T-cell (primary cell): ENCODE results near the gene FAM149B1. TPM values are rescaled to one million over a fixed set of nuclear protein-coding genes. Genes with fewer than 3 reads are reported as not detected.

ENCODE experiments used
- ATAC-seq, 4 experiments: fragments of 200-7000 bp in 3 of 4; fragments of 150-1000 bp in 1 of 4; cut with Tn5 transposase; replicated peaks in 1 of 4; 1 replicate in 3 of 4; 2 replicates in 1 of 4; pipeline ENCODE4 v1.10.0; 2021; ENCODE audit warnings: moderate library complexity in 3 of 4, mild to moderate bottlenecking in 2 of 4, moderate number of reproducible peaks in 1 of 4
- CTCF ChIA-PET, 2 donors: fragments of 300-600 bp; sonication (Branson Sonifier 250); formaldehyde crosslinking; loops; one replicate each; lab custom pipeline; 2022; ENCODE audit warnings: antibody characterized with exemption in 2 of 2; lab: Charles Lee
- POLR2A ChIA-PET, 2 donors: fragments of 300-600 bp; sonication (Branson Sonifier 250); formaldehyde crosslinking; loops; one replicate each; lab custom pipeline; 2022; ENCODE audit warnings: antibody characterized with exemption in 2 of 2; lab: Charles Lee
- DNase-seq, 35 experiments: peaks; one replicate each; pipeline versions ENCODE4 v3.0.0 to v3.0.0-alpha.2; 2013 to 2023
- H3K27ac ChIP-seq: one replicate; pipeline ENCODE4 v1.5.1; 2013; ENCODE audit warnings: low read length
- H3K27me3 ChIP-seq, 2 experiments: replicated peaks in 1 of 2; 1 replicate in 1 of 2; 2 replicates in 1 of 2; pipeline versions ENCODE4 v1.6.1 to v1.7.0; 2013; ENCODE audit warnings: low read length in 1 of 2, mixed read lengths in 1 of 2; ENCODE audit not compliant: control insufficient read depth in 2 of 2, insufficient read depth in 2 of 2; ENCODE audit errors: extremely low read depth in 1 of 2
- H3K36me3 ChIP-seq, 2 donors: 1 replicate in 1 of 2; 2 replicates in 1 of 2; pipeline versions ENCODE4 v1.6.1 to v1.7.0; 2013; ENCODE audit warnings: low read length in 1 of 2; ENCODE audit not compliant: control insufficient read depth in 2 of 2, insufficient read depth in 1 of 2; ENCODE audit errors: extremely low read depth in 1 of 2
- H3K4me1 ChIP-seq, 2 experiments: 1 replicate in 1 of 2; 2 replicates in 1 of 2; pipeline versions ENCODE4 v1.6.1 to v1.7.0; 2013; ENCODE audit warnings: low read length in 2 of 2, mixed read lengths in 1 of 2; ENCODE audit not compliant: insufficient read depth in 2 of 2, control insufficient read depth in 1 of 2; ENCODE audit errors: extremely low read depth in 1 of 2
- H3K4me3 ChIP-seq, 2 donors: 1 replicate in 1 of 2; 2 replicates in 1 of 2; pipeline versions ENCODE4 v1.5.1 to v1.7.0; 2013; ENCODE audit warnings: mild to moderate bottlenecking in 2 of 2, low read length in 1 of 2, moderate library complexity in 1 of 2; ENCODE audit not compliant: control insufficient read depth in 1 of 2; ENCODE audit errors: extremely low read depth in 1 of 2
- H3K9me3 ChIP-seq: 2 replicates; pipeline ENCODE4 v1.7.0; 2013
- H3K27ac Mint-ChIP-seq, 2 donors: one replicate each; pipeline ENCODE4 v1.8.0; 2020 to 2021; ENCODE audit warnings: mild to moderate bottlenecking in 2 of 2, mixed read lengths in 2 of 2
- H3K27me3 Mint-ChIP-seq, 2 donors: one replicate each; pipeline ENCODE4 v1.8.0; 2021 to 2022; ENCODE audit warnings: mixed read lengths in 2 of 2
- H3K36me3 Mint-ChIP-seq: one replicate; pipeline ENCODE4 v1.8.0; 2021; ENCODE audit warnings: mixed read lengths
- H3K4me1 Mint-ChIP-seq, 3 donors: one replicate each; pipeline ENCODE4 v1.8.0; 2020 to 2022; ENCODE audit warnings: mixed read lengths in 3 of 3, mild to moderate bottlenecking in 1 of 3
- H3K4me3 Mint-ChIP-seq, 3 donors: one replicate each; pipeline ENCODE4 v1.8.0; 2020 to 2022; ENCODE audit warnings: mild to moderate bottlenecking in 3 of 3, mixed read lengths in 3 of 3, moderate library complexity in 3 of 3
- H3K9me3 Mint-ChIP-seq, 3 donors: one replicate each; pipeline ENCODE4 v1.8.0; 2020 to 2022; ENCODE audit warnings: mixed read lengths in 3 of 3
- WGBS: methylation state at CpG from one replicate; pipeline ENCODE4 v1.1.5; 2013; ENCODE audit warnings: missing lambda C conversion rate; ENCODE audit not compliant: insufficient coverage; 5-methylcytosine and 5-hydroxymethylcytosine counted together
- total RNA-seq, 35 experiments: library from RNA in 6 of 35; stranded (reverse) in 6 of 35; fragments of 120-200 nt in 1 of 35; gene quantifications; one replicate each; pipeline versions ENCODE4 v1.2.1 to v1.2.4 and lab custom pipeline; 2013 to 2026

Gene FAM149B1
- total RNA-seq, 5 donors from 2014 or later (not counting 1 experiment from before 2014, with no cell fraction given) = 14.0 to 16.6 (median 15.8) TPM

GRCh38 chr10:73289958-73290357 is 122.0 kb downstream of the FAM149B1 start:
- no peak for DNase-seq
- Histone ChIP-seq H3K36me3 (no peaks in the 10 kb centered on the region), H3K4me3 (no peak overlapping the region), H3K27ac (no peak overlapping the region), H3K9me3 (no peaks in the 10 kb centered on the region), H3K27me3 (no peaks in the 10 kb centered on the region), H3K4me1 (no peaks in the 10 kb centered on the region)
- Mint-ChIP-seq H3K27me3 (no peaks in the 10 kb centered on the region), H3K9me3 (peaks cover 0 to 7% (median 7%) of the 10 kb centered on the region in 3 donors), H3K36me3 (peaks cover 27% of the 10 kb centered on the region), H3K4me1 (no peaks in the 10 kb centered on the region), H3K27ac (no peak overlapping the region), H3K4me3 (no peak overlapping the region)
- no peak for ATAC-seq
- WGBS = no CpG with 5 or more reads among the region's 1 CpG
- POLR2A ChIA-PET = no interaction called here
- CTCF ChIA-PET = no interaction called here

- H3K27ac Mint-ChIP-seq = no peak overlapping the region
- no peaks in the 10 kb centered on the region for H3K4me1 ChIP-seq
- no peaks in the 10 kb centered on the region for H3K9me3 ChIP-seq
- H3K4me3 ChIP-seq = no peak overlapping the region
- CTCF ChIA-PET = no interaction called here
- H3K36me3 Mint-ChIP-seq = peaks cover 27% of the 10 kb centered on the region
- no peak overlapping the region for H3K27ac ChIP-seq
- H3K9me3 Mint-ChIP-seq = peaks cover 0 to 7% (median 7%) of the 10 kb centered on the region in 3 donors
- H3K4me3 Mint-ChIP-seq = no peak overlapping the region
- H3K27me3 ChIP-seq = no peaks in the 10 kb centered on the region
- no peaks in the 10 kb centered on the region for H3K27me3 Mint-ChIP-seq
- H3K4me1 Mint-ChIP-seq = peaks cover 0 to 9% (median 5%) of the 10 kb centered on the region in 3 donors
- WGBS = 100% methylated on average over 2 of the region's 3 CpGs
- POLR2A ChIA-PET = no interaction called here
- DNase-seq = no peak
- H3K36me3 ChIP-seq = no peaks in the 10 kb centered on the region
- no peak for ATAC-seq
These were observed 125.5 kb downstream of the FAM149B1 start for GRCh38 chr10:73293461-73293860.

Other genes with a start within 250 kb of the FAM149B1 start
- gene PLA2G12B, start 213.3 kb upstream of the FAM149B1 start, total RNA-seq = not detected
- 10 to 100 TPM; 11.3 to 15.4 (median 13.0) TPM for gene P4HA1, start 71.3 kb upstream of the FAM149B1 start, total RNA-seq
- gene NUDT13, start 57.7 kb upstream of the FAM149B1 start, total RNA-seq = 1 to 10 TPM in 4 of 5 donors, under 1 TPM in 1; 0.49 to 3.3 (median 2.2) TPM
- gene ECD, start 111 bp upstream of the FAM149B1 start, total RNA-seq = 10 to 100 TPM; 26.3 to 46.8 (median 31.2) TPM
- 10 to 100 TPM; 17.1 to 26.2 (median 23.1) TPM for gene DNAJC9, start 79.1 kb downstream of the FAM149B1 start, total RNA-seq
- 10 to 100 TPM; 33.3 to 56.5 (median 55.2) TPM for gene MRPS16, start 84.5 kb downstream of the FAM149B1 start, total RNA-seq
- gene CFAP70, start 190.7 kb downstream of the FAM149B1 start, total RNA-seq = 1 to 10 TPM; 1.9 to 4.0 (median 3.2) TPM
- gene ANXA7, start 245.9 kb downstream of the FAM149B1 start, total RNA-seq = 100 to 1,000 TPM in 2 of 5 donors, 10 to 100 TPM in 3; 84.3 to 109 (median 97.6) TPM